Endothelial cell of umbilical vein (primary cell): Measurements from ENCODE around the gene LAMP1.

Source experiments
- EZH2 ChIP-seq: IDR thresholded peaks from 2 replicates; pipeline ENCODE4 v1.6.1; 2012; ENCODE audit warnings: borderline replicate concordance, low read depth, mild to moderate bottlenecking, moderate library complexity, low read length, inconsistent platforms; ENCODE audit not compliant: severe bottlenecking
- POLR2A ChIP-seq: IDR thresholded peaks from 2 replicates; pipeline ENCODE4 v1.6.1; 2012; ENCODE audit warnings: low read depth, mild to moderate bottlenecking, control low read depth, low read length

GRCh38 chr13:113260996-113261395, 36.0 kb upstream of the LAMP1 start:
- TF ChIP-seq EZH2 (no peak), POLR2A (no peak)
